ENCODE results near the gene ARHGAP4.

ARHGAP4 gene

DNA sequence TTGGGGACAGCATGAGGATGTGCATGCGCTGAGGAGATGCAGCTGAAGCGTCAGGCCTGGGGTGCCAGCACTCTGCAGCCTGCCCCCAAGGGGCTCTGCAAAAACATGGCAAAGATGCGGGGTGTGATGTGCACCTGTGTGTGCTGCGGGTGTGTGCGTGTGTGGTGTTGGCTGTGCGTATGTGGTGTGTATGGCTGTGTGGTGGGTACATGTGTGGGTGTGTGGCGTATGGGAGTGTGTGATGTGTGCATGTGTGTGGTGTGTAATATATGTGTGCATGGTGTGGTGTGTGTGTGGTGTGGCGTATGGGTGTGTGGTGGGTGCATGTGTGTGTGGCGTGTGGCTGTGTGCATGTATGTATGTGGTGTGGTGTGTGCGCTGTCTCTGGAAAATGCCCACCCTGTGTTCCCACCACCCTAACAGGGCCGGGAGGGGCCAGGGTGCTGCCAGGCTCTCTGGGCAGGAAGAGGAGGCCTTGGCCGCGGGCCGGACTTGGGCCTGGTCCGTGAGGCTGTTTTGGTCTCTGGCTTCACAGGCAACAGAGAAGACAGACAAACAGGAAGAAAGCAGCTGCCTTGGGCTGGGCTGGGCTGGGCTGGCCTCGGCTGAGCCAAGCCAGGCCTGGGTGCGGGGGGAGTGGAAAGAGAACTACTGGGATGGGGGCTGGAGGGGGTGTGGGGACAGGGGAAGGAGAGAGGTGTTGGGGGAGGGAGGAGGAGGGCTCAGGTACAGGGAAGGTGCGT is 22.7 kb downstream of the ARHGAP4 start:
- DNase-seq = no peak

DNA sequence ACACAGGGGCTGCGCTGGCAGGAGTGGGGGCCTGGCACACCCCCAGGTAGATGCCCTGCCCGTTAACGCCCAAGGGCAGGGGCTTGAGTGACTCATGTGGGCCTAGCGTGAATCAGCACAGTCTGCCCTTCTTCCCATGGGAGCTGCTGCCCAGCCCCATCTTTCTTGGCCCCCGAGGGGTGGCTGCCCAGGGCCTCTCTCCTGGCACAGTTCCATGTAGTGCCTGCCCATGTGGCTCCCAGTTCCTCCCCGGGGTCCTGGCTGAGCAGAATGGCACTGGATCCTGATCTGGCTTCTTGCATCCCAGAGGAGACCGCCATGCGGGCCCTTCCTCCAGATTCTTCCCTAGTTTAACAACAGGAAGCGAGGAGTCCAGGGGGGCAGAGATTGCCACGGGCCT is 23.7 kb downstream of the ARHGAP4 start:
- no peak for DNase-seq

DNA sequence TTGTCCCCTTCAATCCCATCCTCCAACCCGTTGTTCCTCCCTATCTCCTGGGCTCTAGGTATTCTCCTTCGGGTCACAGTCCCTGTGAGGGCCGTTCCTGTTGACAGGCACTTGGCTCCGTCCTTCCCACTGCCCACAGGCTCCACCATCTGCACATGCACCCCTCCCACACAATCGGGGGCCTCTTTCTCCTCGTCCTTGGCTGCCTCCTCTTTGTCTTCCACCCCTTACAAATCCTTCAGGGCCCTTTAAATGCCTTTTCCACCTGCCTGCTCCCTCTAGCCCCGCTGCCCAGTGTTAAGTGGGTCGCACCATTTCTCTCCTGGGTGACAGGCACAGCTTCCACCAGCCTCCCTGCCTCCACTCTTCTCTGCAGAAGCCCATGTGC is 24.3 kb downstream of the ARHGAP4 start:
- no peak for DNase-seq

DNA sequence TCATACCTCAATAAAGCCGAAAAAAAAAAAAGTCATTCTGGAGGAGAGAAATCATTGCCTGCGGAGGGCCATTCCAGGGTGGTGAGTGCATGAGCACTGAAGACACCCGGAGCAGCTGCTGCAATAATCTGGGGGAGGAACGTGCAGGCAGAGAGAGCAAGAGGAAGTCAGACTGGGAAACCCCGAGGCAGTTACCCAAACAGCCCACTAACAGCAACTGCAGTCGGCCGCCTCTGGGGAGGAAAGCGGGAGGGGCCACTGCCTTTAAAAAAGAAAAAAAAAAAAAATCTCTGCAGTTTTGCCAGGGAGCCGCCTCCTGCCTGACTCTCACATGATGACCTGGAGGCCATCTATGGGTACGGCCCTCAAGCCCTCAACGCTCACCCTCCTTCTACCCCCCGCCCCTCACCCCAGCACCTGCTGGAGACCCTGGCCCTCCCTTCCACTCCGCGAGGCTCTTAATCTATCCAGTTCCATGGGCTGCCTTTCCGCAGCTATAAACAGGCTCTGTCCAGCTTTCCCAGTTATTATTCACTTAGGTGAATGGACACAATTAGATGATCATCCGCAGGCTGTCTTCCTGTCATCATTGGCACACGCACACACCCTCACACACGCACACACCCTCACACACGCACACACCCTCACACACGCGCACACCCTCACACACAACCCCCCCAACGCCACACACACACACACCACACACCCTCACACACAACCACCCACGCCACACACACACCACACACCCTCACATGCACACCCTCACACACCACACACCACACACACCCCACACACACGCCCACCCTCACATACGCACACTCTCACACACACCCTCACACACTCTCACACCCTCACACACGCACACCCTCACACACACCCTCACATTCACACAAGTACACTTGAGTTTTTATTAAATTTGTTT is 25.0 kb downstream of the ARHGAP4 start:
- DNase-seq = peak; percentile 29

DNA sequence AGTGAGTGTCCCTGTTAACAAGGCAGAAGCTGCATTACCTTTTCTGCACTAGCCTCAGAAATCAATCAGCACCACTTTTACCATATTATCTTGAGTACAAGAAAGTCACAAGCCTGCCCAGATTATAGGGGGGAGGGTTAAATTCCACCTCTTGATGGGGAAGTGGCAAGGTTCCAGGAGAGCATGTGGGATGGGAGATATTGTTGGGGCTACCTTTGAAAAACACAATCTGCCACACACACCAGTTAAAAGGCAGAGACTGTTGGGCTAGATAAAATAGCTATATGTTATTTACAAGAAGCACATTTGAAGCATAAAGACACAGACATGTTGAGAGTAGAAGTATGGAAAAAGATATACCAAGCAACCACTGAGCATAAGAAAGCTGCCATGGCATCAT is 28.2 kb downstream of the ARHGAP4 start:
- DNase-seq = no peak

DNA sequence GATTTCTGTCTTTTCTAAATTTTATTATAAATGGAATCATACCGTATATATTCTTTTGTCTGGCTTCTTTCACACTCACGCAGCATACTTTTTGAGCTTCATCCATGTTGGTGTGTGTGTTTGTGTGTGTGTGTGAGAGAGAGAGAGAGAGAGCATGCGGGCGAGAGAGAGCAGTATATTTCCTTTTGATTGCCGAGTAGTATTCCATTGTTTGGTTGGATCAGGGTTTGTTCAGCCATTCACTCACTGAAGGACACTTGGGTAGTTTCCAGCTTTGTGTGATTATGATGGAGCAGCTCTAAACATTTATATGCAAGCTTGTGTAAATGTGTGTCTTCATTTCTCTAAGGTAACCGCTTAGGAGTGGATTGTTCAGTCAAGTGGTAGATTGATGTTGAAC is 36.9 kb downstream of the ARHGAP4 start:
- DNase-seq = no peak

DNA sequence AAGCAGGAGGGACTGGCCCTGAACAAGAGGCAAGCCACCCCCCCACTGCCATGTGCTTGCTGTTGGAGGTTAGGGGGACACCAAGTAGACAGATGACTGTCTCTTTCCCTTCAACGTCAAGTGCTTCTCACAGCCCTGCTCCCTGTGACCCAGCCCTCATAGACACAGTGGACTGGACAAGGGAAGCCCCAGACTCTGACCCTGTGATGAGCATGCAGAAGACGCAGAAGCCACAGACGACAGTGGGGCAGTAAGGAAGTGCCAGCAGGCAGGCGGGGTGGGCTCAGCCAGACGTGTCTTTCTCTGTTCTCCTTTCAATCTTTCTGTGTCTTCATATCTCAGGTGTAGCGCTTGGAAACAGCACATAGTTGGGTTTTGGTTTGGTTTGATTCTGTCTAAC is 37.7 kb downstream of the ARHGAP4 start:
- no peak for DNase-seq

DNA sequence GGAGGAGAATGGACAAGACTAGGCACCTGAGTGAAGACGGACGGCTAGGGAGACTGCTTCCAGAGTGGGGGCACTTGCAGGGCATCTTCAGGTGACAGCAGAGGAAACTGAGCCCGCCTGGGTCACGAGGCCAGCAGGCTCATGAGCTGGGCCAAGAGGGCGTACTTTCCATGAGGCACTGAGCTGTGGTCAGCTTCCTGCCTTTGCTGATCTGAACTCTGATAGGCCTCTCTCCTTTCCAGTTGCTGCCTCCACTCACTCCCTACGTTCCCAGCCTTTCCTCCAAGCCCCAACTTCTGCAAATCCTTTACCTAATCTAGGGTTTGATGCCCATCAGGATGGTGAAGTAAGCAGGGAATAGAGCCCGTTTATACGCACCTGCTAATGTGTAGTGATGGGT is 38.7 kb downstream of the ARHGAP4 start:
- DNase-seq = no peak

DNA sequence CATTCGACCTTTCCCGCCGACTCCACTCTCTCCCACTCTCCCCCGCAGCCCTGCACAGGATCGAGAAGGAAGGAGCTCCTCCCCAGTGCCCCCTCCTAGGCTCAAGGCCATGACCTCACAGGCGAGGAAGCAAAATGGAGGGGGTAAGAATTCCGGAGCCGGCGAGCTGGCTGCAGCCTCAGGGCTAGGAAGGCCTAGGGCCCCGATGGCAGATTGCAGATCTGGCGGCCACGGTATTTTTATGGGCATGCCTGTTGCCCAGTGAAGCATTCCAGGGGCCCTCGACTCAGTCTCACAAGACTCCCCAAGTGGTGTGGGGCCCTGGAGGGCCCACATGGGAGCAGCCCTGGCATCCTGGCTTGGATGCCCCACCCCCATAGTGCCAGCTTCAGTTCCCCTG is 39.1 kb downstream of the ARHGAP4 start:
- DNase-seq = no peak

DNA sequence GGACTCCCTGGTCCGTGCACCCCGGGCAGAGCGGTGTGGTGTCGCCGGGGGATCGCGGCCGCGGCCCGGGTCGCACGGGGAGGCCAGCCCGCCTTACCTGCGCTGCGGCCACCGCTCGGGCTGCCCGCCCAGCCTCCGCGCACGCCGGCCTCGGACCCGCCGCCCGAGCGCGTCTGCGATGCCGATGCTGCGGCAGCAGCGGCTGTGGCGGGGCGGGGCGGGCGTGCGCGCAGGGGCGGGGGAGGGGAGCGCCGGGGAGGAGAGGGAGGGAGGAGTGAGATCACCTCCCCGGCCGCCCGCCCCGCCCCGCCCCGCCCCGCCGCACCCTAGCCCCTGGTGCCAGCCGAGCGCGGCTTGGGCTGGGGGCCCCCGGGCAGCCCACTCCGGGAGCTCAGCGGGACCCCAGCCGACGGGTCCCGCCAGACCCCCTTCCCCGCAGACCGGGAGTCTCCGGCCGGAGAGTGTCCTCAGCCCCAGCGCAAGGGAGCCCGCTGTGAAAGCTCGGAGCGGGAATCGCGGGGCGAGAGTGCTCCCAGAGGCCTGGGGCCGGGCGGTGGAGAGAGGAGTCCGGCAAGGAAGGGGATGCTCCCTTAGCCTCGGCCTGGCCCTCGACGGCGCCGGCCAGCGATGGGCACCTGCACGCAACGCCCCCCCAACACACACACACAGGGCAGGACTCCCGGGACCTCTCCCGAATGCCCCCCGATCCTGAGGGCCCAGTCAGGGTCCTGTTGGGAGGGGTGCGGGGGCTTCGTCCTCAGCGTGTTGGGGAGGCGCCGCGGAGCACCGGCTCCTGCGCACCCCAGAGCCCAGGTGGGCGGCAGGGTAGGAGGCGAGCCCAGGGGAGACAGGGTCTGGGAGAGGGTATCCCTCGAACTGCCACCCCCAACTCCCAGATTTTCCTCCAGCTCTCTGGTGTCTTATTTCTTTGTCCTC is 39.8 kb downstream of the ARHGAP4 start, which contains the start of gene L1CAM:
Gene L1CAM (minus strand): TSS at position 206 of the 936 bp plus-strand sequence. CDS start 10,337 bp downstream, outside the sequence.
- DNase-seq = peak; percentile 17

DNA sequence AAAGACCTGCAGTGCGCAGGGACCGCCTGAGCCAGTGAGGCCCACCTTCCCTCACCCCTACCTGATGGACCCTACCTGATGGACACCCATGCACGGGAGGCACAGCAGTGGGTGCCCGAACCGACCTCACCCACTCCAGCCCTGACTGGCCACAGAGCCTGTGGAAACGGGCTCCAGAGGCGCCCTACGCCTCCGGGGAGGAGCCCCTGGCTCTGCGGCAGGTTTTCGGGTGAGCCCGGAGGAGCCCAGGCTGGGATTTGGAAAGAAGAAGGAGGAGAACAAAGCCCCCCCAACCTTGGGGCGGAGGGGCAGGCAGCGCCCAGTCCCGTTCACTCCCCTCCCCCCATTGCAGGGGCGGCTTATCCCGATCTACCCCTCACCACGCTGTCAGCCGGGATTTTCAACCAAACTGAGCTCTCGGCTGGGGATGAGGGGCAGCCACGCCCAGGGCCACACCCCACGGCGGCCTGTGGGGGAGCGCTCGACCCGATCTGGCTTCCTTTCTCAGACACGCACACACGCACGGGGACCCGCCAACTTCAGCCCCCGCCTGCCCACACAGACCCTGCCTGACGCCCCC is 40.8 kb downstream of the ARHGAP4 start:
- DNase-seq = no peak

DNA sequence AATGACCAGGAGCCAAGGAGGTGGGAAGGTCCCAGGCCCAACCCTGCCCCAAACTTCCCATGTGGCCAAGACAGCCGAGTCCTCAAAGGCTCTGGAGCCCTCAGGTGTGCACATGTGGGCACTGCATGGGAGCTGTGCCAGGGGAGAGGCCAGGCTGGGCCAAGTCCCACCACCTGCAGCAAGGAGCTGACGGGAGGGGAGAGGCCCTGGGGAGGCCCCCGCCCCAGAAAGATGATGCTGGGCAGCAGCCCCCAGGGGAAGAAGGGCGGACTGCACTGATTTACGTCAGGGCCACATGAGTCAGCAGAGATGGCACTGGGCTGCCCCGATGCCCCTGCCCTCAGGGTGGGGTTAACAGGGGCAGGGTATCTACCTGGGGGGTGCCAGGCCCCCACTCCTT is 41.5 kb downstream of the ARHGAP4 start:
- no peak for DNase-seq

DNA sequence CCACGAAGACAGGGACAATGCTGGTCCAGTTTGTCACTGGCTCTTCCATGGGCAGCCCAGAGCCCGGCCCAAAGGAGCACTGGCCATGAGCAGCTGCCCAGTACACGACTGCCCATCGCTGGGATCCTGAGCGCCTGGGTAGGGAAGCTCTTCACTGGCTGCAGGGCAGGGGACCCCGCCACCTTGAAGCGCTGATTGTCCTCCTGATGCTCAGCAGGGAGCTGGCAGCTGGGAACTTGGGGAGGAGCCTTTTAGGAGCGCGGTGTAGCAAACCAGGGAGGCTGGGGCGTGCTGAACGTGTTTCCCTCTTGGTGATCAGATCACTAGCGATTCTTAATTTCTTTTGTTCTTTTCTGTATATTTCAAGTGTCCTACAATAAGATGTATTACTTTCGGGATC is 41.9 kb downstream of the ARHGAP4 start:
- no peak for DNase-seq

DNA sequence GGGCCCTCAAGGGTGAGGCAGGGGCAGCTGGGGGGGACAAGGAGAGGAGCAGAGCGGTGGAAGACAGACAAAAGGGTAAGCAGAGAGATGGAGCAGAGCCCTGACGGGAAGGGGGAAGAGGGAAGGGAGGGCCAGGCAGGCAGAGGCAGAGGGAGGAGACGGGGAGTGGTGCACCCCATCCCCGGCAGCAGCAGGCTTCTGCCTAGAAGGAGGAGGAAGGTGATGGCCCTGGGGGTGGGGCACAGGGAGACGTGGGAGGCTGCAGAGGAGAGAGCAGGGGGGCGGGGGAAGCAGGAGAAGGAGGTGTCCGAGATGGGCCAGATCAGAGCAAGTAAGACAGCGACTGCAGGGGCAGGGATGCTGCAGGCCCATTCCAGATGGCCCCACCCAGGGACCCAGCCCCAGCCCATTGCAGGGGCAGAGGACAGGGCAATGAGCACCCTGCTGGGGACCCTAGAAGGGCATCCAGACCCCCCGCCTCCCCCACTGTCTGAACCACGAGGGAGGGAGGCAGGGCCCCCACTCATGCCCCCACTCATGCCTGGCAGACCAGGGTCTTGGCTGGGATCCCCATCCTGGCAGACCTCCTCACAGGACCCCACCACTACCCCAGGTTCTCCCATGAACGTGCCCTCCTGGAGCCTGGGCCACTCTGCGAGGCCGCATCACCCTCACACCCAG is 42.8 kb downstream of the ARHGAP4 start:
- DNase-seq = no peak

DNA sequence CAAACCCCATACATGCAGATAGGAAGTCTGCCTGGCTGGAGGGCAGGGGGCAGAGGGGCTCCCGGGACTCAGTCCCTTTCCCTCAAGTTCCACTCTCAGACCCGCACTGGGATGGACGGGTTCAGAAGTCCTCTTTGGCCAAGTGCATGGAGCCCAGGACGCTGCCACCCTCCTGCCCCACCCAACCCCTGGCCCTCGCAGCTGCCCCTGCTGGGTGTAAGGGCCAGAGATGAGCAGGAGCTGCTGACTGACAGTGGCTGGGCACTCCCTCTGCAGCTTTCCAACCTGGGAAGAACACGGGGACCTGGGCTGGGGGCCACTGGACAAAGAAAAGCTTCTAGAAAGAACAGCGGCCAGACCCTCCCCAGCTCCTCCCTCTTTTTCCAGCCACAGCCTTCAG is 43.5 kb downstream of the ARHGAP4 start:
- no peak for DNase-seq

DNA sequence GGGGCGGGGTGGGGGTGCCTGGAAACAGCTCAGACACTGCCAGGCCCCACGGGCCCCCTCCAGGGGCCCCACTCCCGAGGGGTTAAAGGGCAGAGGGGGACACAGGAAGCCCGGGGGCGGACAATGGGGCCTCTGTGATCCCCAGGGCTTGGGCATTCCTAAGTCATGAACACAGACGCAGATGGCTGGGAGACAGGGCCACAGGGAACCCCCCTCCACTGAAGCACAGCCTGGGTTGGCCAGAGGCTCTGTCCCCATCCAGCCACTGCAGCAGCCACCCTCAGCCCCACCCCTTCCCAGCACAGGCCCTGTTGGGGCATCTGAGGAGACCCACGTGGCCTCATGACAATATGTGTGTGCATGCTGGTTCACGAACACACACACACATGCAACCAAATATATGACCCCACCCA is 44.0 kb downstream of the ARHGAP4 start:
- no peak for DNase-seq

DNA sequence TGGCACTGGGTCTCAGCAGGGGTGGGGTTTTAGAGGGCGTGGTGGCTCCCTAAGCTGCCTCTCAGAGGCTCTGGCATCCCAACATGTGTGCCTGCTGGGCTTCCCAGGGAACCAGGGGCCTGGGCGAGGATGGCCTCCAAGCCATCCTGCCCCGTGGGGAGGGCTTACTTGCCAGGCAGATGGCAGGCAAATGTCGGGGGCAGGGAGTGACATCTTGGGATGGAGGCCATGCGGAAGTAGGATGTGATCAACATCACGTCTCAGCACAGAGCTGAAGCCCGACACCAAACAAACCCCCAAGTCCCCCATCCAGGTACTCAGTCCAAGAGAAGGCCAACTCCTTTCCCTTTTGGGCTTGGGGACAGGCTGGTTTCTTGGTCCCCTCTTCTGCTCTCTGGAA is 44.8 kb downstream of the ARHGAP4 start:
- DNase-seq = no peak

DNA sequence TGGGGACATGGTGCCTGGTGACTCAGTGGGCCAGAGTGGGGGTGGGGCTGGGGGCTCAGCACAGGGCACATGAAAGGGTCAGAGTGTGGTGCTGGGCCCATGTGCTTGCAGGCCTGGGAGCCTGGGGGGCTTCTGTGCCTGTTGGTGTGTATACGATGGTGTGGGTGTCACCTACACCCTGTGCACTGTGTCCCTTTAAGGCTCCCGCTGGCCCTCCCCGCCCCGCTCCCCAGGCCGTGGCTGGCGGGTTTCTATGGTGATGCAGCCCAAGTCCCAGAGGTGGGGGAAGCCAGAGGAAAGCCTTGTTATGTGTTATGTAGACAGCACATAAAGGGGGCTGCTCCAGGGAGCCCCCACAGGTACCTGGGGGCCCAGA is 45.6 kb downstream of the ARHGAP4 start:
- DNase-seq = no peak

DNA sequence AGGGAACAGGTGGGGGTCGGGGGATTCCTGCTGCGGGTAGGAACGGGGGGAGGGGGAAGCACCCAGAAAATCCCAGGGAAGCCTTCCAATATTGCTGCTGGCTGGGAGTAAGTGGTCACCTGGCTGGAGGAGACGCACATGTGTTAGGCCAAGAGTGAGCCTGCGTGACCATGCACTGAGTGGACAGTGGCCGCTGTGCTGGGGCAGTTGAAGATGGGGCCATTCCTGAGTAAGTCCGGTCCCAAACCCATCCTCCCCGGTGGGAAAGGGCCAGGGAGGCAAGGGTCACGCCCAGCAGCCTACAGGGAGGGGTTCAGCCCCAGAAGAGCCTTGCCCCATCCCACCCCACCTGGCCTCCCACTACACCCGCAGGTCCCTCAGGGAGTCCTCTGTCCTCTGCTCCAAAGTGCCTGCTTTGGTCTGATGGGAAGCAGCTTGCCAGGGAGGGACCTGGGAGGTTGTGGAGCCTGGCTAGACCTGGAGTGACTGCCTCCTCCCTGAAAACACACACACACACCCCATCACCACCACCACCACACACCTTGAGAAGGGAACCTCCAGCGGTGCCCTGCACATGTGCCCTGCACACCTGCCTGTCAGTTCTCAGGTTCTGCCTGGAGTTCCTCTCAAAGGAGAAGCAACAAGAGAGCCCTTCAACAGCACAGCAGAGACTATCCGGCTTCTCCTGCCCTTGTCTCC is 46.2 kb downstream of the ARHGAP4 start:
- no peak for DNase-seq

DNA sequence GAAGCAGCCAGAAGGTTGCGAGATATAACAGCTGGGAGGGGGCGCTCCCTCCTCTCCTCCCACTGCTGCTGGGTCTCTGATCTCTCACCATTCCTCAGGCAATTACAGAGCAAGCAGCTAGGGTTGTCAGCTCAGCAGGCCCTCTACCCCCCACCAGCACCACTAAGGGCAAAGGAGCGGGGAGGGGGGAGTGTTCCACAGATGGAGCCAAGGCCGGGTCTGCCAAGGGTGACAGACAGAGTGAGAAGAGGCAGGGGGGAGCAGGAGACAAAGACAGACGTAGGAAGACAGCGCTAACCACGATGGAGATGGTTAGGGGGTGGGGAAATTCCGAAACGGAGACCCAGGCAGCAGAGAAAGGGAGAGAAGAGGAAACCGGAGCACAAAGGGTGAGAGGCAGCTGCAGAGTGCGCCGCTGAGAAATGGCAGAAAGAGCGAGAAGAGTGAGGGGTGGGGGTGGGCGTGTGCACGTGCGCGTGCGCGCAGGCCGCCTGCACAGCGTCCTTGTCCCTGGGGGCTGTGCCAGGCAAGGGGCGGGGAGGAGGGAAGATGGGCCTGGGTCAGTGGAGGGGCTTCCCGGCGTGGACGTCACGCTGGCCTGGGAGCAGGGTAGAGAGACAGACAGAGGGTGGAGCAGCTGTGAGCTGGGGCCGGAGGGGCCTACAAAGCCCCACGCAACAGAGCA is 47.0 kb downstream of the ARHGAP4 start:
- DNase-seq = no peak

DNA sequence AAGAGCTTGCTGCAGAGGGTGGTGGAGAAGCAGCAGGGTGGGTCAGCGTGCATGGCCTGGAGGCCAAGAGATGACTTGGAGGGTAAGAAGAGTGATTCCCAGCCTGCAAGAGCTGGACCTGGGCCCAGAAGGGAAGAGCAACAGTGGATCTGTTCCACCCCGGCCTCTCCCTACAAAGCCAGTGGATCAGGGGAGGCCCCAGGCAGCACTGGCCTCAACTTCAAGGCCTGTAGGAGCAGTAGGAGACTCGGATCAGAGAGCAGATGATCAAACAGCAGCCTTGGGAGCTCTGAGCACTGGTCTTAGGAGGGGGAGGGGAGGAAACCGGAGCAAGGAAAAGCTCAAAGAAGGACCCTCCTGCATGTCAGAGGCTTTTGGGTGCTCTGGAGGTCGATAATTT is 47.7 kb downstream of the ARHGAP4 start:
- DNase-seq = no peak
